Measurements from ENCODE around the gene QPRT. TPM values are rescaled to one million over a fixed set of nuclear protein-coding genes. Genes with fewer than 3 reads are reported as not detected.
A peak's percentile ranks its signal among the peaks of the same experiment; 100 is the strongest.

The QPRT gene
- total and polyA plus RNA-seq, 2 donors (not counting 1 experiment from before 2014, with no cell fraction given): 0.06 to 0.22 TPM

DNA sequence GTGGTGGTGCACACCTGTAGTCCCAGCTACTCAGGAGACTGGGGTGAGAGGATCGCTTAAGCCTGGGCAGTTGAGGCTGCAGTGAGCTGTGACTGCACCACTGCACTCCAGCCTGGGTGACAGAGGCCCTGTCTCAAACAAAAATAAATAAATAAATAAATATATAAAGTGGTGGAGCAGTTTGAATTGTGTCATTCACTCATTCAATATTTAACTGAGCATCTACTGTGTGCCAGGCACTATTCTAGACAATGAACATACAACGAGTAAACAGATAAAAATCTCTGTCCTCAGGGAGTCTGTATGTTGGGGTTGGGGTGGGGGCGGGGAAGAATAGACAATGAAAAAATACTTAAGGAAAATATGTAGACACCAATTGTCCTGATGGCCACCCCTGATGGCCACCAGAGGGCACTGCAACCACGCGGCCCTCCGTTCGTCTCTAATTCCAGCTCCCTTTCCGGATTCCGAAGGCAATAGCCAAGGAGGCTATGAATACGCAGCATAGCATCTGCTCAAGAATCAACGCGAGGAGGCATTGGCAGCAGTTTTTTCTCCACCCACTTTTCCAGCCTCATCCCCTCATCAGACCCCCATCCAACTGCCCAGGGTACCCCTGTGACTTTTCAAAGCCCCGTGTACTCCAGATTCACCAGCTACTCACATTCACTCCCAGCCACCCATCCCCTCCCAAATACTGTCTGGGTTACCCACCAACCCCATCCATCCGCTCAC lies 21.4 kb downstream of the QPRT start:
- ChIA-PET CTCF (interaction anchor here (0.5 to 6.1 kb wide), 41 partner anchors 10 to 331 kb away, joined by 3 to 100 read pairs (median 4); partner anchors contain the start of genes C16orf54, C16orf92, KCTD13 and KIF22), POLR2A (interaction anchor here (0.6 to 2.8 kb wide), 10 partner anchors 45 to 485 kb away, joined by 3 to 18 read pairs (median 6); partner anchors contain the start of genes C16orf54, KIF22 and PAGR1)
- intact Hi-C loops (cut with micrococcal nuclease): loop anchor here (1.0 to 5.0 kb wide), 8 partner anchors 10 to 320 kb away; partner anchors contain the start of genes C16orf54, KCTD13 and MAZ
- Histone ChIP-seq H3K9me3 (ENCODE audit: control extremely low read depth in 1 of 3, control insufficient read depth in 2 of 3, insufficient read depth in 1 of 3, low read length in 2 of 3) (peaks cover 0 to 38% (median 10%) of the 10 kb centered on the region in 3 donors), H3K9ac (ENCODE audit: low read length) (no peak overlapping the region), H3K27ac (ENCODE audit: low read length in 2 of 2) (no peak overlapping the region), H3K36me3 (replicated peaks in 1 of 2; ENCODE audit: control extremely low read depth in 1 of 2, control insufficient read depth in 1 of 2, extremely low read depth in 1 of 2, insufficient read depth in 2 of 2, low read length in 1 of 2) (no peaks in the 10 kb centered on the region), H3K4me3 (ENCODE audit: control extremely low read depth in 1 of 5, extremely low read depth in 1 of 5, insufficient read depth in 1 of 5, low read depth in 2 of 5, low read length in 4 of 5) (no peak overlapping the region), H3K4me1 (ENCODE audit: control insufficient read depth in 2 of 2, insufficient read depth in 2 of 2, low read length in 2 of 2) (peaks cover 24 to 33% of the 10 kb centered on the region in 2 donors), H3K27me3 (replicated peaks in 1 of 4; ENCODE audit: control extremely low read depth in 1 of 4, control insufficient read depth in 3 of 4, insufficient read depth in 4 of 4, low read length in 3 of 4) (no peaks in the 10 kb centered on the region), H3K79me2 (ENCODE audit: control insufficient read depth, insufficient read depth, low read length) (no peaks in the 10 kb centered on the region), H4K20me1 (ENCODE audit: control insufficient read depth, insufficient read depth, low read length, poor library complexity, severe bottlenecking) (no peaks in the 10 kb centered on the region), H2AFZ (ENCODE audit: insufficient read depth, low read depth, low read length, poor library complexity, severe bottlenecking) (no peak overlapping the region), H3K4me2 (replicated peaks; ENCODE audit: low read depth, low read length, poor library complexity, severe bottlenecking) (peak overlapping the region; percentile 83)
- Mint-ChIP-seq H3K9me3 (ENCODE audit: insufficient read depth) (peaks cover 3% of the 10 kb centered on the region), H3K27me3 (no peaks in the 10 kb centered on the region), H3K27ac (peak overlapping the region; percentile 82), H3K4me3 (peak overlapping the region; percentile 60), H3K4me1 (peaks cover 30% of the 10 kb centered on the region)
- TF ChIP-seq, protein P1, sequence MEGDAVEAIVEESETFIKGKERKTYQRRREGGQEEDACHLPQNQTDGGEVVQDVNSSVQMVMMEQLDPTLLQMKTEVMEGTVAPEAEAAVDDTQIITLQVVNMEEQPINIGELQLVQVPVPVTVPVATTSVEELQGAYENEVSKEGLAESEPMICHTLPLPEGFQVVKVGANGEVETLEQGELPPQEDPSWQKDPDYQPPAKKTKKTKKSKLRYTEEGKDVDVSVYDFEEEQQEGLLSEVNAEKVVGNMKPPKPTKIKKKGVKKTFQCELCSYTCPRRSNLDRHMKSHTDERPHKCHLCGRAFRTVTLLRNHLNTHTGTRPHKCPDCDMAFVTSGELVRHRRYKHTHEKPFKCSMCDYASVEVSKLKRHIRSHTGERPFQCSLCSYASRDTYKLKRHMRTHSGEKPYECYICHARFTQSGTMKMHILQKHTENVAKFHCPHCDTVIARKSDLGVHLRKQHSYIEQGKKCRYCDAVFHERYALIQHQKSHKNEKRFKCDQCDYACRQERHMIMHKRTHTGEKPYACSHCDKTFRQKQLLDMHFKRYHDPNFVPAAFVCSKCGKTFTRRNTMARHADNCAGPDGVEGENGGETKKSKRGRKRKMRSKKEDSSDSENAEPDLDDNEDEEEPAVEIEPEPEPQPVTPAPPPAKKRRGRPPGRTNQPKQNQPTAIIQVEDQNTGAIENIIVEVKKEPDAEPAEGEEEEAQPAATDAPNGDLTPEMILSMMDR (IDR thresholded peaks at IDR 0.05): peak; percentile 84
- no peak for TF ChIP-seq EZH2 (IDR thresholded peaks at IDR 0.05; ENCODE audit: borderline replicate concordance, insufficient read depth, low read depth, low read length, poor library complexity, severe bottlenecking)
- DNase-seq: peak; percentile 80
- 26% methylated on average over 11 of the region's 14 CpGs for WGBS (ENCODE audit: insufficient coverage)
- peak; percentile 16 for ATAC-seq (ENCODE audit: low read depth)

DNA sequence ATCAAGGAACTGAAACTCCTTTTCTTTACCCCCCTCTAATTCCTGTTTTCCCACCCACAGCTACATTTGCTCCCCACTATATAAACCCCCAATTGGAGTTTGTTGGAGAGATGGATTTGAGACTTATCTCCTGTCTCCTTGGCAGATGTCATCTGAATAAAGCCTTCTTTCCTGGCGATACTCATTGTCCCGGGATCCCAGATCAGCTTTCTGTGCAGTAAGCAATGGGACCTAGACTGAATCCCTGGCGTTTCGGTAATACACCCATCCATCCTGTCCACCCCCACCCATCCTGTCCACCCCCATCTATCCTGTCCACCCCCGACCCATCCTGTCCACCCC lies 22.2 kb downstream of the QPRT start:
- Mint-ChIP-seq H3K9me3 (ENCODE audit: insufficient read depth) (peaks cover 3% of the 10 kb centered on the region), H3K27me3 (no peaks in the 10 kb centered on the region), H3K4me1 (peaks cover 30% of the 10 kb centered on the region), H3K4me3 (peak overlapping the region; percentile 23), H3K27ac (no peak overlapping the region)
- Histone ChIP-seq H4K20me1 (ENCODE audit: control insufficient read depth, insufficient read depth, low read length, poor library complexity, severe bottlenecking) (no peaks in the 10 kb centered on the region), H3K4me1 (ENCODE audit: control insufficient read depth in 2 of 2, insufficient read depth in 2 of 2, low read length in 2 of 2) (peaks cover 24 to 33% of the 10 kb centered on the region in 2 donors), H3K9me3 (ENCODE audit: control extremely low read depth in 1 of 3, control insufficient read depth in 2 of 3, insufficient read depth in 1 of 3, low read length in 2 of 3) (peaks cover 0 to 38% (median 10%) of the 10 kb centered on the region in 3 donors), H3K79me2 (ENCODE audit: control insufficient read depth, insufficient read depth, low read length) (no peaks in the 10 kb centered on the region), H3K27me3 (replicated peaks in 1 of 4; ENCODE audit: control extremely low read depth in 1 of 4, control insufficient read depth in 3 of 4, insufficient read depth in 4 of 4, low read length in 3 of 4) (no peaks in the 10 kb centered on the region), H2AFZ (ENCODE audit: insufficient read depth, low read depth, low read length, poor library complexity, severe bottlenecking) (no peak overlapping the region), H3K4me2 (replicated peaks; ENCODE audit: low read depth, low read length, poor library complexity, severe bottlenecking) (peak overlapping the region; percentile 83), H3K9ac (ENCODE audit: low read length) (no peak overlapping the region), H3K27ac (ENCODE audit: low read length in 2 of 2) (peak overlapping the region in 1 of 2 donors; percentile 65), H3K36me3 (replicated peaks in 1 of 2; ENCODE audit: control extremely low read depth in 1 of 2, control insufficient read depth in 1 of 2, extremely low read depth in 1 of 2, insufficient read depth in 2 of 2, low read length in 1 of 2) (no peaks in the 10 kb centered on the region), H3K4me3 (ENCODE audit: control extremely low read depth in 1 of 5, extremely low read depth in 1 of 5, insufficient read depth in 1 of 5, low read depth in 2 of 5, low read length in 4 of 5) (no peak overlapping the region)
- intact Hi-C loops (cut with micrococcal nuclease): loop anchor here (1.0 to 5.0 kb wide), 6 partner anchors 44 to 320 kb away; partner anchors contain the start of genes C16orf54, KCTD13, MAZ and PAGR1
- CTCF ChIA-PET: interaction anchor here (0.7 to 6.1 kb wide), 34 partner anchors 10 to 331 kb away, joined by 3 to 100 read pairs (median 5); partner anchors contain the start of genes C16orf54, C16orf92, KCTD13 and KIF22
- POLR2A ChIA-PET: interaction anchor here (0.6 to 2.8 kb wide), 11 partner anchors 40 to 484 kb away, joined by 3 to 18 read pairs (median 6); partner anchors contain the start of genes C16orf54, KIF22 and PAGR1
- TF ChIP-seq, protein P1 (IDR thresholded peaks at IDR 0.05): no peak
- no peak for TF ChIP-seq EZH2 (IDR thresholded peaks at IDR 0.05; ENCODE audit: borderline replicate concordance, insufficient read depth, low read depth, low read length, poor library complexity, severe bottlenecking)
- ATAC-seq (ENCODE audit: low read depth) (no peak), DNase-seq (no peak)
- WGBS (ENCODE audit: insufficient coverage): 90% methylated on average over 4 of the region's 5 CpGs

Measured in B cell (primary cell).